ENCODE data around the gene ATP5F1D.
A peak's percentile ranks its signal among the peaks of the same experiment; 100 is the strongest.

The ATP5F1D gene

DNA sequence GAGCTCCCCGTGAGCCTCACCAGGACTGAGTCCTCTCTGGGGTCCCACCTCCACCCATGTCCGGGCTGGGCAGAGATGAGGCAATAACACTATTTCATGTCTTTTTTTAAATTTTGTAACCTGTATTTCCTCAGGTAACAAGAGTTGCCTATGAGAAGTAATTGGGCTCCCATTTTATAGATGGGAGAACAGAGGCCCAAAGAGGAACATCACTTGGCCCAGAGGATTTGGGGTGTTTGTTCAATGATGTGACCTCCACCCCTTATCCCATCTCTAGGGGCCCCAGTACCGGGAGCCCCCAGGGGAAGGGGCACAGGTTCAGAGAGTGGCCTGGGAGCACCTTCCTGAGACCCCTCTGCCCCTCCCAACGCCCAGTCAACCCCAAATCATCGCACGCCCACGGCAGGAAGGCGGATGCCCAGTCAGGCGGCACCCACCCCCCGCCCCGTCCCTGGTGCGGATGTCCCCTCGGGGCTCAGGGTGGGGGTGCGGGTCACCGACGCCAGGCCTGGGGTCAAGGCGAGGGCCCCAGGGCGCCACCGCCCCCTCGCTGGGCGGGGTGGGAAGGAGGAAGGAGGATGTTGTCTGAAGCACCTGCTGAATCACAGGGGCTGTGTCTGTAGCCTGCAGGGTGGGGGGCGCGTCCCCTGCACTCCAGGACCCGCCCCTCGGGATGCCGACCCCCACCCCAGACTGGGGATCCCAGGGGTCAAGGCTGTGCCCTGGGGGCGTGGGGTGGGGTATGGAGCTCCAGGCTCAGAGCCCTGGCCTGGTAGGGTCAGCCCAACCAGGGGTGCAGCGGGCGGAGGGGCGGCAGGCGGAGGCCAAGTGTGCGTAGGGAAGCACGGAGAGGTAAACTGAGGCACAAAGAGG lies 18.6 kb downstream of the ATP5F1D start:
- DNase-seq, result peak; percentile 74

DNA sequence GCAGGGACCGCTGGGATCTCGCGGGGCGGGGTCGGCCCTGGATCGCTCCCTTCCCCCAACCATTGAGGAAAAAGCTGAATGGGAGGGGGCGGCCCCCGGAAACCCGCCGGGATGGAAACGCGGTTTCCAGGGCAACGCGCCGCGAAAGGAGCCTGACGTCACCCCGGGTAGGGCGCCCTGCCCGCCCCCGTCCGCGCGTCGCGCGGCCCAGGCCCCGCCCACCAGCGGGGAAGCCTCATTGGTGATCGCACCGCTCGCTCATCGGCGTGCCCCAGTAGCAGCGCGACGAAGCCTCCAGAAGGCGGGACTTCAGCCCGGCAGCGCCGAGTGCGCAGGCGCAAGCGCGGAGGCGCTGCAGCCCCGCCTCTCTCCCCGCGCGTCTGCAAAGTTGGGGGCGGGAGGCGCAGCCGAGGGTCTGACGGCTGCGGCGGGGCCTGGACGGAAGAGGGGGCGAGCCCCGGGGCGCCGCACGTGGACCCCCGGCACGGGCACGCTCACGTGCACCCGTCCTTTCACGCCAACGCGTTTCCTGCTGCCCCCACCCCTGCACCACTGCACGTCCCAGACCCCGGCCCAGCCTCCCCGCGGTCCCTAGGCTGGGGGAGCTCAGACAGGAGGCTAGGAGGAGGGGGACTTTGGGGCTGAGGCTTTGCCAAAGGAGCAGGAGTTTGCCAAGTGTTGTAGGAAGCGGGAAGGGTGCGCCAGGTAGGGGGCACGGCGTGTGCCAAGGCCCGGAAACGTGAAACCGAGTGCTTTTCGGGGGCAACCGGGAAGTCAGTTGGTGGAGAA lies 19.4 kb downstream of the ATP5F1D start:
- DNase-seq, result peak; percentile 99

DNA sequence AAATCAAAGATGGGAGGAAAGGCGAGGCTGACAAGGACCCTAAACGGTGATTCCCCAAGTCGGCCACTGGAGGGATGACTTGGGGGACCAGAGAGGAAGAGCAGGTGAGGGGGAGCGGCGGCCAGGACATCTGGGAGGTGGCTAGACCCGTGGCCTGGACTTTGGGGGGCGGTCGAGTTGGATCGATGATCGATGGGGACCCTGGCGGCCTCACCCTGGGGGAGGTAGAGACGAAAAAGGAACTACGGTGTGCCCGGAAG lies 19.9 kb downstream of the ATP5F1D start:
- peak; percentile 64 for DNase-seq

DNA sequence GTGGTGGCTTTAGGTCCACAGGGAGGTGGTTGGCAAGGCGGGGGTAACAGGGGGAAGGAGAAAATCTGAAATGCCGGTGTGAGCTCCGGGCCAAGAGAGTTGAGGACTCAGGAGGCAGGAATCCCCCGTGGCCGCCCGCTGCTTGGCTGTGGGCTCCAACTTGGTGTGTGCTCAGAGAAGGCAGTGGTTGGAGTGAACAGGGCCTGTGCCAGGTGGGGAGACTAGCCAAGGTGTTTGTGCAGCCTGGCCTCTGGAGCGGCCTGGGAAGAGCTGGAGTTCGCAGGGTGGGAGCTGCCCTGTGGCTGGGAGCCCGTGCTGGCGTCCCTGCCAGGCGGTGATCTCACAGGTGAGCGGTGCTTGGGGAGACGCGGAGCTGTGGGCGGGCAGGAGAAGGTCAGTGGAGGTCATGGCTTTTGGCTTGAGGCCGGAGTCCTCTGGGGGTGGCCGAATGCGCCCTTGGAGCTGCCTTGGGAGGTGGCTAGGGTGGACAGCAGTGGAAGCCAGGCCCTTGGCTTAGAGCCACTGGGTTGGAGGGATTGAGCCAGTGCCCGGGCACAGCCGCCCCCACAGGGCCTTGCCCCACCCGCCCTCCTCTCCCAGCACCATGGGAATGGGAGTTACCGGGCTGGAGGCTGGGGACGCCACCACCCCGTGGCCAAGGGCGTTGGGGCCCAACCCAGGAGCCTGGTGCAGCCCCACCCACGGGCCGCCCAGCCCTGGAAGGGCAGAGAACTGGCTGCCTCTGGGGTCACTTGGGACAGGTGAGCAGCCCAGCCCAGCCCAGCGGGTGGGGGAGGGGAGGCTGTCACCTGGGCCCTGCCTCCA lies 20.5 kb downstream of the ATP5F1D start:
- peak; percentile 66 for DNase-seq

DNA sequence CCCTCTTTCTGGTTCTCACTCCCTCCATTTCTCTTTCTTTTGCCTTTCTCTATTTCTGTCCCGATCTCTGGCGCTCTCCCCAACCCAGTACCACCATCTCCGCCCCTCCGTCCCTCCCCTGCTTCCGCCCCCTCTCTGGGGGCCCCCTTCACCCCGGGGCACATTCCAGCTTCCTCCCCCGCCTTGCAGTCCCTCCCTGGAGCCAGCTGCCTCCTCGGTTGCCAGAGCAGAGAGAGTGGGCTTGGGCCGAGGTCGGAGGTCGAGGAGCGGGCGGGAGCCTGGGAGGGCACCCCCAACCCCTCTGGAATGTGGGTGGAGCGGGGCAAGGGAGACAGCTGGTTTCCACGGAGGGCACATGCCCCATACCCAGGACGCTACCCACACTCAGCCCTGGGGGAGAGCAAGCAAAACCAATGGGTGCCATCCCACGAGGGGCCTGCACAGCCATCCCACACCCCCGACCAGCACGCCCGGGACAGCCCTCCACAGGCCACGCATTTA lies 21.1 kb downstream of the ATP5F1D start:
- DNase-seq, result no peak

DNA sequence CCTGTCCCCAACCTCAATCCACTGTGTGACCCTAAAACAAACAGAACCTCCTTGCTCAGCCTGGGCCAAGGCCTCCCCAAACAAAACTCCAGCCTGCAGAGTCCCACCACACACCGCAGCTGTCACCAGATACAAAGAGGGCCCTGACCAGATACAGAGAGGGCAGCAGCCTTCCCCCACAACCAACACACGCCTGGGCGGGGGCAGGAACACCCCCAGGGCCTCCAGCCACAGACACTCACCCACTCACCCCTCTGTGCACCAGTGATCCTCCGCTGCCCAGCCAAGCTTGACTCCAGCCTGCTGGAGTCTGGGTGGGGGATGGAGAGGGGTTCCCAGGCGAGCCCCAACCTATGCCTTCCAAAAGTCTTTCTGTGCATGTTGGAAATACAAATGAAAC lies 21.6 kb downstream of the ATP5F1D start:
- DNase-seq, result no peak

DNA sequence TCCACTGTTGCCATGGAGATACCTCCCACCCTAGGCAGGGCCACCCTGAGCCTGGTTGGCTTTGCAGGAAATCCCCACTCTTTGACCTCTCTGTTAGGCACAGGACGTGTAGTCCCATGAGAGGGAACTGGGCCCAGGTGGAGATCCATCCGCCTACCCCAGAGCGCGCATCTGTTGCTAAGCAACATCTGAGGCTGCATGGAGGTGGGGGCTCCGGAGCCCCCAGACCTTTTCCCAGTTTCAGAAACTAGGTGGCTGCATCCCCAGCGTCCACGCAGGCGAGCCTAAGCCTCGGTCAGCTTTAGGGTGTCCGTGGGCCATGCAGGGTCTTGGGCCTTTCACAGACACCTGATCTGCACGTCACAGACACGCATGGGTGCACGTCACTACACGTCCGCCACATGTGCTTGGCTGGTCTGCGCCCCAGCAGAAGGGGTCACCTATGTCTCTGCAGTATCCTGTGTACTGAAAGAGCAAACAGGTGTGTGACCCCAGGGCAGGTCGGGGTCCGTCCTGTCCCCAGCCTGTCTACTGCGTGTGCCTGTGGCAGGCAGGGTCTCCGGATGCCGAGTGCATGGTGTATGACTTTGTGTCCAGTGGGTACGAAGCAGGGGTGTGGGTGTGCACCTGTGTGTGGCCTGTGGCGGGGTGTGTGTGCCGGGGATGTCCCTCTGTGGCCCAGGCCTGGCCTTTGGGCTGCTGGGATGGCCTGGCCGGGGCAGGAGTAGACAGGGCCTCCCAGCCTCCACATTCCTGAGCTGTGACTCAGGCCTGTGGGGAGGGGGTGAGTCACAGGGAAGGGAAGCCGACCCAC lies 23.5 kb downstream of the ATP5F1D start:
- no peak for DNase-seq

DNA sequence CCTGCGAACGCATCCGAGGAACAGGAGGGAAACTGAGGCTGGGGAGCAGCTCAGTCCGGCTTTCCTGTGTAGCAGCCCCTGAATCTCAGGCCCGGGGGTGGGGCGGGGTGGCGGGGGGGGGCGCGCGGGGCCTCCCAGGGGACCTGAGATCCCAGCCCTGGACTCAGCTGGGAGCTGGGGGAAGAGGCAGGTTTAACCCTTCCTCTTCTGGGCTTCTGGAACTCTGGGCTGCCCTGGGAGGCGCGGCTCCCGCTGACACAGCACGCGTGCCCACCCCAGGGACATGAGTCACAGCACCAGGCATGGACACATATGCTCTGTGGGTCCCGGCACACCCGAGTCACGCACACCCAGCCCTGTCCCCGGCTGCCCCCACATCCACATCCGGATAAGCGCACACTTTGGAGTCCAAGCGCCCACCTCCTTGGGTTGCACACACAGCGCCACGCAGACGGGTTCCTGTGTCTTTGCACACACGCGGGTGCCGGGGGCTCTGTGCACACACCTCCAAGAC lies 24.1 kb downstream of the ATP5F1D start:
- DNase-seq, result peak; percentile 41

DNA sequence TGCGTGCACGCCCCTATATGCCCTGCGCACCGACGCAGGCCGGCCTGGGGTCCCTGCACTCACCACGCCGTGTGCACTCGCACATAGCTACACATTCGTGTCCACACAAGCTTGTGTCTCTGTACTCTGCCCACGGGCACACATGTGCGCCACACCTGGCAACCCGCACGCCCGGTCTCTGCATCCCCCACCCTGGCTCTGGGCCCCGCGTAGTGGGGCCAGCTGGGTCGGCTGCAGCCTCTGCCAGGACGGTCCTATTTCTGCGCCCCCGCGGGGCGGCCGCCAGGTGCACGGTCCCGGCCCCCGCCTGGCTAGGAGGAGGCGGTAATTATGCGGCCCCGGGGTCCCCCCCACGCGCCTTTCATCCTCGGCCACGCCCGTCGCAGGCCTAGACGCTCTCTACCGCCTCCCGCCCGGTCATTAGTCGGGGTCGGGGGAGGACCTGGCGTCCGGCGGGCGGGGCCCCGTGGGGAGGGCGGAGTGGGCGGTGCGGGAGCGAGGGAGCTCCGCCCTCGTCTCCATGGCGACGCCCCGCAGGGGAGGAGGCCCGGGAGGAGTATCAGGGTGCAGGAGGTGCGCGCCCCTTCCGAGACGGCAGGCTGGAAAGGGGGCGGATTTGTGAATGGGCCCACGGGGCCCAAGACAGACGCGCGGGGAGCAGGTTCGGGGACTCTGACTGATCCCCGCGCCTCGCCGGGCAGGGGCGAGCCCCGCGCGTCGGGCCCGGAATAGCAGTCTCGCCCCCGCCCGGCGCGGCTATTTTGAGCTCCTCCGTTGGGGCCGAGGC lies 24.8 kb downstream of the ATP5F1D start:
- peak; percentile 93 for DNase-seq

DNA sequence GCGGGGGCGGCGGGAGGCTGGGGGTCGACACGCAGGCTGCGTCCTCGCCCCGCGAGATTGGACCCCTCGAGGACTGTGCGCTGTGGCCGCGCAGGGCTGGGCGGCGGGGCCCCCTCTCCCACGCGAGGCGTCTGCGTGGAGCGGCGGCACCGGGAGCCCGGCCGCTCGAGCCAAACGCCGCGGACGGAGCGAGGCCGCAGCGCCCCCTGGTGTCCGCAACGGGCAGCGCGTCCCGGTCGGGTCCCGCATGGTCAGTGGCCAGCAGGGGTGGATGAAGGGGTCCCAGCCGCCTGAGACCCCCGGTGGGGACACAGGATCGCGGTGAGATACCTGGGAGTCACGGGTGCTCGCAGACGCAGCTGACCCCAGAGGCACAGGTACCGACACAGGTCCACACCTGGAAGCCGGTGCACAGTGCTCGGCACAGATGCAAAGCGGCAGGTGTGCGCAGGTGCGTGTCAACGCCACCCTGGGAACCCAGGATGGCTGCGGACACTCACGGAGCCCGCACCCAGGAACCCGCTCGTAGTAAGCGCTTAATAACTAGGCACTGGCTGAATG lies 25.4 kb downstream of the ATP5F1D start:
- DNase-seq, result peak; percentile 76

DNA sequence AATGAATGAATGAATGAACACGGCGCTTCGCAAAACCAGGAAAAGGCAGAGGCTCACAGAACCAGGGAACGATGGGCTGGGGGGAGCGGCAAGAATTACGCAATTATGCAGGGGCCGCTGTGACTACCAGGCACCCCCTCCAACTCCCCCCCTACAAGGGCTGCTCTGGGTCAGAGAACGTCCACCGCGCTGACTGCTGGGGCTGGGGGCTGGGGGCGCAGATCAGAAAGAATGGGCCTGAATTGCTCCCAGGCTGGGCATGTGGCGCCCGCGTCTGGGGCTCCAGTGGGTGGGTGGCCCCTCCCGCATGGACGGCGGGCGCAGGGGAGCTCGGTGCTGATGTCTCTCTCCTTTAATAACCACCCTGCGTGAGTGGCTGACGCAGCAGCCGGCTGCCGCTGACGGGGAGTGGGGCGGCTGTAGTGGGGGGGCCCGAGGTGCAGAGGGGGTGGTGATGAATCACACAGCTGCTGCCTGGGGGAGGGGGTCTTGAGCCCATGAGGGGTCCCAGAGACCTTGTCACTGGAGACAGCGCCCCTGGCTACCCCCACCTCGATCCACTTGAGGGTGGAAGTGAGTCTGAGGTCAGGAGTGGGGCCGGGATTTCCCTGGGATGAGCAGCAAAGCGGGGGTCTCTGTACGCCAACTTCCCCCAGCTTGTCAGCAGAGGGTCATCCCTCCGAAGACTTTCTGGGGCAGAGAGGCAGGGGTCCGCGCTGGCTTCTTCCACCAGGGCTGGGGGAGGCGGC lies 26.1 kb downstream of the ATP5F1D start:
- no peak for DNase-seq

DNA sequence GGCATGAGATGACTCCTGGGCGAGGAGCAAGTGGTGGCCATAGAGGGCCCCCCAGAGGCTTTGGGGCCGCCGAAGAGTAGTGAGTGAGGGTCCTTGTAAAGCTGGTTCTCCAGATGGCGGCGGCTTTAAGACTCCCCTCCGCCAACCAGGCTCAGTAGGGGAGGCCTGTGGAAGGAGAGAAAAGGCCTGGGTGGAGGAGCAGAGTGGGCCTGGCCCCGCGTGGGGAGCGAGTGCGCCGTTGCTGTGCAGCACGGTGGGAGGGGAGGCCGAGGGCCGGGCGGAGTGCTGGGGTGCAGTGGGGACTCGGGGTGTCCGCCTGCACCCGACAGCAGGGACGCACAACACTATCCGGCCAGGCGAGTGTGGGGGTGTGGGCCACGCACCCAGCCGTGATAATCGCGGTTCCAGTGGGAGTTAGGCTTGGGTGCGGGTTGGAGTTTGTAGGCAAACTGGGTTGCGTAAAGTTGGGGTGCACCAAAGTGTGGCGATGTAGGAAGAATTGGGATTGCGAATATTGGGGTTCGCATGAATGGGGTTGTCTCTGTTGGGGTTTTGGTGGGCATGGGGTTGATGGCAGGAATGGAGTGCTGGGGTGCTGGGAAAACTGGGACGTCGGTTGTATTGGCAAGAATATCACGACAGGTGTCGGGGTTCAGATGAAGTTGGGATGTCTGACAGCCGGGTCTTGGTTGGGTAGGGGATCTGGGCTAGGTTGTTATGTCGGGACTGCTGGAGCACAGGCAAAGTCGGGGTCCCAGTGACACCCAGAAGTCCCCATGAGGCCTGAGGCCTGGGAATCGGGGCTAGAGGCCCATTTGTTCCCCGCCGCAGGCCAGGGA lies 26.9 kb downstream of the ATP5F1D start:
- DNase-seq, result no peak

DNA sequence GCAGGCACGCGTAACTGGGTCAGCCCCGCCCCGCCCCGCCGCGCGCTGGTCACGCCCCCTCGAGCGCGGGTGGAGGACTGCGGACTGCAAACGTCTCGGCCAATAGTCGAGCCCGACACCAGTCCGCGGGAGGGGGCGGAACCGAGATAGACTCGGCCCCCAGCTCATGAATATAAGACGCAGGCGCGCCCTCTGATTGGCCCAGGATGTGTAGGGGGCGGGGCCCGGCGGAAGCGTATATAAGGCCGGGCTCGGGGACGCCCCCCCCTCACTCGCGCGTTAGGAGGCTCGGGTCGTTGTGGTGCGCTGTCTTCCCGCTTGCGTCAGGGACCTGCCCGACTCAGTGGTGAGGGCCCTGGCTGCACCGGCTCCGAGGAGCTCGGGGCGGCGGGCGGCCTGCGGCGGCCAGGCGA lies 27.5 kb downstream of the ATP5F1D start, which contains the start of gene CIRBP:
TSS of gene CIRBP (plus strand) at position 268 of the 413 bp plus-strand sequence. CDS start 1,602 bp downstream, outside the sequence.
- peak; percentile 100 for DNase-seq

DNA sequence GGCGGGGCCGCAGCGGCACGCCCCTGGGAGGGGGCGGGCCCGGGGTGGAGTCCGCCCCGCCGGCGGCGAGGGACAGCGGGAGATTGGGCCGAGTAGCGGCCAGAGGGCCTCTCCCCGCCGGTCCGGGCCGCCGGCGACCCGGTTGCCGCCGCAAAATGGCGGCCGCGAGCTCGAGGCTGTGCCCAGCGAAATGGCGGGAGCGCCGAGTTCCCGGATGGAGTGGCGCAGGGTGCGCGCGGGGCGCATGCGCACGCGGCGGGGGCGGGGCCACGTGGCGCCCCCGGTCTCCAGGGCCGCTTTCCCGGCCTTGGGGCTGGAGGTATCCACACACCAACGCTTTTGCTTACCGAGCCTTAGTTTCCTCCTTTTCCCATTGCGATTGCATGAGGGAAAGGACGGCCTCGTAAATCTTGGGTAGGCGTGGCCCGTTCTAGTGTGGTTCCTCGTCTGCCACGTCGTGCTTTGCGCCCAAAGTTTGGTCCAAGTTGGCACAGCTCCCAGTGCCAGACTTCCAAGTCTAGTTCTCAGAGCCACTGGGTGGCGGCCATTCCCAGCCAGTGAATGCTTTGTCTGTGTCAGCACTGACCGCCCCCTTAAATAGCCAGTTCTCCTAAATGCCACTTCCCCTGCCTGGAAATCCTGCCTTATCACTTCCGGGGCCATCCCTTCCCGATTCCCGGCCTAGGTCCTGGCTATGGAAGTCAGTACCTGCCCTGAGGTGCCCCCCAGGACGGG lies 28.1 kb downstream of the ATP5F1D start:
- peak; percentile 88 for DNase-seq

DNA sequence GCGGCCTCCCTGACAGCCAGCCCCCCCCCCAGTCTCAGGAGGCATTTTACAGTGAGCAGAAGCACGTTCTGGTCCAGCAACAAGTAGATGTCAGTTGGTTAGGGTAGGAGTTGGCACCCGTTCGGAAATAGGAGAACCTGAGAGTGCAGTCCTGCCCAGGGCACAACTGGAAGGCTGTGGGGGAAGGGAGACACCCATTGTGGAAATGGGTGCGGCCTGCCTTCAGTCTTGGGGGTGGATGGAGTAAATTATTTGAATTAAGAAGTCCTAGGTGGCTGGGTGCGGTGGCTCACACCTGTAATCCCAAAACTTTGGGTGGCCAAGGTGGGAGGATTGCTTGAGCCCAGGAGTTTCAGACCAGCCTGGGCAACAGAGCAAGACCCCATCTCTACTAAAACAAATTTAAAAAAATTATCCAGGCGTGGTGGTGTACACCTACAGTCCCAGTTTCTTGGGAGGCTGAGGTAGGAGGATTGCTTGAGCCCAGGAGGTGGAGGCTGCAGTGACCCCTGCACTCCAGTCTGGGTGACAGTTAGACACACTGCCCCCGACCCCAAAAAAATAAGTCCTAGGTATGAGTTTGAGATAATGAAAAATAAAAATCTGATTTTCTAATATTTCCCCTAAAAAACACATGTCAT lies 28.8 kb downstream of the ATP5F1D start:
- no peak for DNase-seq

DNA sequence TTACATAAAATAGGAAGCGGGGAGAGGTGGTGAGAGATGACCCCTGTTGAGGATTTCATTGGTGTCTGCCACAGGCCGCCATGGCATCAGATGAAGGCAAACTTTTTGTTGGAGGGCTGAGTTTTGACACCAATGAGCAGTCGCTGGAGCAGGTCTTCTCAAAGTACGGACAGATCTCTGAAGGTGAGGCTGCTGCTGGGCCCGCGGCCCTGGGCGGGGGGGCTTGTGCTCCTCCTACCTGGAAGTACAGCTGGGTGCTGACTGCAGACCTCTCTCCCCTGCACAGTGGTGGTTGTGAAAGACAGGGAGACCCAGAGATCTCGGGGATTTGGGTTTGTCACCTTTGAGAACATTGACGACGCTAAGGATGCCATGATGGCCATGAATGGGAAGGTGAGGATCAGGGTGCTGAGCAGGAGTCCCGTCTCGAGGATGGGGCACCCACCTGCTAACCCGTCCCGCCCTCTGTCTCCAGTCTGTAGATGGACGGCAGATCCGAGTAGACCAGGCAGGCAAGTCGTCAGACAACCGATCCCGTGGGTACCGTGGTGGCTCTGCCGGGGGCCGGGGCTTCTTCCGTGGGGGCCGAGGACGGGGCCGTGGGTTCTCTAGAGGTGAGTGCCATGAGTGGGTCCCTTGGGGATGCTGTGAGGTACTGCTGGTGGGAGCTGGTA lies 29.4 kb downstream of the ATP5F1D start:
- no peak for DNase-seq

Data from CD4-positive, alpha-beta T cell treated with Interleukin-12 subunit alpha and Interleukin-12 subunit beta, for 1 hour (primary cell).